B cell (primary cell): ENCODE data around the gene CREB5. TPM values are rescaled to one million over a fixed set of nuclear protein-coding genes. Genes with fewer than 3 reads are reported as not detected.

Experiments
- ATAC-seq: fragments of 200-7000 bp; cut with Tn5 transposase; one replicate; pipeline ENCODE4 v1.10.0; 2021; ENCODE audit warnings: low read depth, mild to moderate bottlenecking, moderate number of reproducible peaks, moderate library complexity
- CTCF ChIA-PET: fragments of 350-600 bp; sonication (Branson Sonifier 250); formaldehyde crosslinking; loops from one replicate; lab custom pipeline; 2021; ENCODE audit warnings: antibody characterized with exemption, inconsistent platforms; lab: Charles Lee
- POLR2A ChIA-PET: fragments of 350-600 bp; sonication (Branson Sonifier 250); formaldehyde crosslinking; loops from one replicate; lab custom pipeline; 2021; ENCODE audit warnings: antibody characterized with exemption; lab: Charles Lee
- DNase-seq: peaks from one replicate; pipeline ENCODE4 v3.0.0; 2013
- H2AFZ ChIP-seq: 2 replicates; pipeline ENCODE4 v1.6.1; 2012; ENCODE audit warnings: mild to moderate bottlenecking, low read depth, low read length; ENCODE audit not compliant: insufficient read depth, poor library complexity, severe bottlenecking
- H3K27ac ChIP-seq, 2 donors: 1 replicate in 1 of 2; 2 replicates in 1 of 2; pipeline ENCODE4 v1.5.1; 2012 to 2013; ENCODE audit warnings: low read length in 2 of 2, mild to moderate bottlenecking in 2 of 2, moderate library complexity in 1 of 2
- H3K27me3 ChIP-seq, 4 experiments: fragments of 200-600 bp in 1 of 4; sonication (generic) in 1 of 4; replicated peaks in 1 of 4; 1 replicate in 2 of 4; 2 replicates in 2 of 4; pipeline versions ENCODE4 v1.6.1 to v1.7.0; 2013 to 2016; ENCODE audit warnings: low read length in 3 of 4, mild to moderate bottlenecking in 2 of 4, mixed read lengths in 1 of 4, moderate library complexity in 1 of 4; ENCODE audit not compliant: insufficient read depth in 4 of 4, control insufficient read depth in 3 of 4; ENCODE audit errors: control extremely low read depth in 1 of 4
- H3K36me3 ChIP-seq, 2 experiments: replicated peaks in 1 of 2; 1 replicate in 1 of 2; 2 replicates in 1 of 2; pipeline versions ENCODE4 v1.6.1 to v1.7.1; 2013; ENCODE audit warnings: low read length in 1 of 2; ENCODE audit not compliant: insufficient read depth in 2 of 2, control insufficient read depth in 1 of 2; ENCODE audit errors: control extremely low read depth in 1 of 2, extremely low read depth in 1 of 2
- H3K4me1 ChIP-seq, 2 donors: fragments of 200-600 bp in 1 of 2; sonication (generic) in 1 of 2; 1 replicate in 1 of 2; 2 replicates in 1 of 2; pipeline versions ENCODE4 v1.5.1 to v1.6.1; 2013 to 2017; ENCODE audit warnings: low read length in 2 of 2; ENCODE audit not compliant: control insufficient read depth in 2 of 2, insufficient read depth in 2 of 2
- H3K4me2 ChIP-seq: replicated peaks from 2 replicates; pipeline ENCODE3; 2012; ENCODE audit warnings: mild to moderate bottlenecking, low read depth, low read length; ENCODE audit not compliant: poor library complexity, severe bottlenecking
- H3K4me3 ChIP-seq, 5 experiments: fragments of 200-600 bp in 1 of 5; sonication (generic) in 1 of 5; 1 replicate in 3 of 5; 2 replicates in 2 of 5; pipeline versions ENCODE4 v1.5.1 to v1.7.0; 2011 to 2016; ENCODE audit warnings: low read length in 4 of 5, mild to moderate bottlenecking in 4 of 5, low read depth in 2 of 5, control low read depth in 1 of 5, moderate library complexity in 1 of 5; ENCODE audit not compliant: insufficient read depth in 1 of 5; ENCODE audit errors: control extremely low read depth in 1 of 5, extremely low read depth in 1 of 5
- H3K79me2 ChIP-seq: fragments of 200-600 bp; sonication (generic); one replicate; pipeline ENCODE4 v1.6.0; 2016; ENCODE audit warnings: low read length; ENCODE audit not compliant: control insufficient read depth, insufficient read depth
- H3K9ac ChIP-seq: fragments of 200-600 bp; sonication (generic); 2 replicates; pipeline ENCODE4 v1.6.1; 2017; ENCODE audit warnings: mild to moderate bottlenecking, low read length, moderate library complexity
- H3K9me3 ChIP-seq, 3 donors: one replicate each; pipeline versions ENCODE4 v1.6.1 to v1.7.1; 2013; ENCODE audit warnings: low read length in 2 of 3; ENCODE audit not compliant: control insufficient read depth in 2 of 3, insufficient read depth in 1 of 3; ENCODE audit errors: control extremely low read depth in 1 of 3
- H4K20me1 ChIP-seq: 2 replicates; pipeline ENCODE4 v1.6.0; 2012; ENCODE audit warnings: mild to moderate bottlenecking, low read length; ENCODE audit not compliant: insufficient read depth, control insufficient read depth, poor library complexity, severe bottlenecking
- H3K27ac Mint-ChIP-seq: one replicate; pipeline ENCODE4 v1.8.0; 2021; ENCODE audit warnings: mixed read lengths
- H3K27me3 Mint-ChIP-seq: one replicate; pipeline ENCODE4 v1.8.0; 2021; ENCODE audit warnings: mixed read lengths
- H3K4me1 Mint-ChIP-seq: one replicate; pipeline ENCODE4 v1.8.0; 2021; ENCODE audit warnings: mixed read lengths
- H3K4me3 Mint-ChIP-seq: one replicate; pipeline ENCODE4 v1.8.0; 2021; ENCODE audit warnings: mixed read lengths
- H3K9me3 Mint-ChIP-seq: one replicate; pipeline ENCODE4 v1.8.0; 2022; ENCODE audit warnings: mixed read lengths; ENCODE audit not compliant: insufficient read depth
- EZH2 ChIP-seq: IDR thresholded peaks from 2 replicates; pipeline ENCODE4 v1.6.1; 2012; ENCODE audit warnings: borderline replicate concordance, low read depth, mild to moderate bottlenecking, moderate library complexity, low read length; ENCODE audit not compliant: insufficient read depth, poor library complexity, severe bottlenecking
- WGBS: methylation state at CpG from one replicate; pipeline ENCODE4 v1.1.5; 2013; ENCODE audit warnings: missing lambda C conversion rate; ENCODE audit not compliant: insufficient coverage; 5-methylcytosine and 5-hydroxymethylcytosine counted together
- intact Hi-C: fragments of 100-400 bp; cut with micrococcal nuclease; formaldehyde crosslinking; loops from one replicate; pipeline ENCODE4 v1.10.0; 2022
- polyA plus RNA-seq: library from polyadenylated mRNA; depleted of rRNA; stranded (reverse); fragments of >200 nt; gene quantifications from 2 replicates; pipeline ENCODE4 v1.2.3, GENCODE V29; 2012
- total RNA-seq, 2 donors: library from RNA; stranded (reverse); fragments of 120-200 nt in 1 of 2; gene quantifications; 1 replicate in 1 of 2; 2 replicates in 1 of 2; pipeline versions ENCODE4 v1.2.3 to v1.2.4, GENCODE V29; 2013 to 2022
- TF ChIP-seq, protein P1 (sequence below): fragments of 200-600 bp; IDR thresholded peaks from one replicate; pipeline ENCODE4 v1.8.0; 2022; ENCODE audit warnings: antibody characterized with exemption, mild to moderate bottlenecking

Gene CREB5
- total and polyA plus RNA-seq, 2 donors (not counting 1 experiment from before 2014, with no cell fraction given): 0.05 to 0.95 TPM

GRCh38 chr7:28613262-28613661 is 200.9 kb downstream of the CREB5 start:
- no peak overlapping the region for H3K4me3 ChIP-seq
- no peaks in the 10 kb centered on the region for H3K9me3 ChIP-seq
- H3K79me2 ChIP-seq: no peaks in the 10 kb centered on the region
- Mint-ChIP-seq H3K4me3 (no peak overlapping the region), H3K9me3 (no peaks in the 10 kb centered on the region), H3K27ac (no peak overlapping the region), H3K27me3 (no peaks in the 10 kb centered on the region), H3K4me1 (no peaks in the 10 kb centered on the region)
- no peaks in the 10 kb centered on the region for H4K20me1 ChIP-seq
- H3K36me3 ChIP-seq: no peaks in the 10 kb centered on the region
- intact Hi-C loops: no loop called here
- no peak for TF ChIP-seq EZH2
- TF ChIP-seq, protein P1, sequence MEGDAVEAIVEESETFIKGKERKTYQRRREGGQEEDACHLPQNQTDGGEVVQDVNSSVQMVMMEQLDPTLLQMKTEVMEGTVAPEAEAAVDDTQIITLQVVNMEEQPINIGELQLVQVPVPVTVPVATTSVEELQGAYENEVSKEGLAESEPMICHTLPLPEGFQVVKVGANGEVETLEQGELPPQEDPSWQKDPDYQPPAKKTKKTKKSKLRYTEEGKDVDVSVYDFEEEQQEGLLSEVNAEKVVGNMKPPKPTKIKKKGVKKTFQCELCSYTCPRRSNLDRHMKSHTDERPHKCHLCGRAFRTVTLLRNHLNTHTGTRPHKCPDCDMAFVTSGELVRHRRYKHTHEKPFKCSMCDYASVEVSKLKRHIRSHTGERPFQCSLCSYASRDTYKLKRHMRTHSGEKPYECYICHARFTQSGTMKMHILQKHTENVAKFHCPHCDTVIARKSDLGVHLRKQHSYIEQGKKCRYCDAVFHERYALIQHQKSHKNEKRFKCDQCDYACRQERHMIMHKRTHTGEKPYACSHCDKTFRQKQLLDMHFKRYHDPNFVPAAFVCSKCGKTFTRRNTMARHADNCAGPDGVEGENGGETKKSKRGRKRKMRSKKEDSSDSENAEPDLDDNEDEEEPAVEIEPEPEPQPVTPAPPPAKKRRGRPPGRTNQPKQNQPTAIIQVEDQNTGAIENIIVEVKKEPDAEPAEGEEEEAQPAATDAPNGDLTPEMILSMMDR: no peak
- no peaks in the 10 kb centered on the region for H3K4me1 ChIP-seq
- no peak for ATAC-seq
- DNase-seq: no peak
- POLR2A ChIA-PET: no interaction called here
- H3K27ac ChIP-seq: no peak overlapping the region
- CTCF ChIA-PET: no interaction called here
- H3K9ac ChIP-seq: no peak overlapping the region
- H2AFZ ChIP-seq: no peak overlapping the region
- 81% methylated on average over 3 of the region's 6 CpGs for WGBS
- no peak overlapping the region for H3K4me2 ChIP-seq
- no peaks in the 10 kb centered on the region for H3K27me3 ChIP-seq

- H3K36me3 ChIP-seq: no peaks in the 10 kb centered on the region
- POLR2A ChIA-PET: no interaction called here
- H4K20me1 ChIP-seq: no peaks in the 10 kb centered on the region
- no peaks in the 10 kb centered on the region for H3K79me2 ChIP-seq
- Mint-ChIP-seq H3K27me3 (no peaks in the 10 kb centered on the region), H3K4me3 (no peak overlapping the region), H3K27ac (no peak overlapping the region), H3K9me3 (no peaks in the 10 kb centered on the region), H3K4me1 (no peaks in the 10 kb centered on the region)
- H3K27me3 ChIP-seq: no peaks in the 10 kb centered on the region
- no peaks in the 10 kb centered on the region for H3K9me3 ChIP-seq
- peak; percentile 28 for DNase-seq
- no peak for ATAC-seq
- no peak for TF ChIP-seq EZH2
- TF ChIP-seq, protein P1: peak; percentile 20
- H3K27ac ChIP-seq: no peak overlapping the region
- no peak overlapping the region for H3K4me3 ChIP-seq
- no peak overlapping the region for H3K4me2 ChIP-seq
- WGBS: 92% methylated on average over 4 of the region's 4 CpGs
- H3K4me1 ChIP-seq: no peaks in the 10 kb centered on the region
- no peak overlapping the region for H2AFZ ChIP-seq
- CTCF ChIA-PET: interaction anchor here (1.6 to 2.1 kb wide), 2 partner anchors 239 to 307 kb away, joined by 5 to 12 read pairs; no protein-coding TSS in a partner anchor
- H3K9ac ChIP-seq: no peak overlapping the region
- intact Hi-C loops: loop anchor here (1.0 kb wide), 1 partner anchor 239 kb away; no protein-coding TSS in a partner anchor
Measured at GRCh38 chr7:28615091-28615490, 202.8 kb downstream of the CREB5 start.
